Kasumi-1 (cell line): ENCODE measurements around the gene KIF11.
A peak's percentile ranks its signal among the peaks of the same experiment; 100 is the strongest.
"Not testable (repeated sequence)": the region's sequence is repeated elsewhere in the genome, so short reads cannot be mapped to it uniquely, and the experiment has no call there.

Source experiments
- DNase-seq, 2 experiments: peaks; one replicate each; lab custom pipeline; 2025; lab: John Stamatoyannopoulos, UW

The KIF11 gene

GRCh38 chr10:92592761-92593618, at the start of gene KIF11:
Gene KIF11, plus strand, starts transcription at chr10:92593130. Its CDS starts 246 bp downstream, at chr10:92593376.
- peak; percentile 99 to 100 for DNase-seq

- DNase-seq, result peak; percentile 95 to 98
Observed at GRCh38 chr10:92544296-92544695, 48.6 kb upstream of the KIF11 start.

GRCh38 chr10:92545556-92545955, 47.4 kb upstream of the KIF11 start:
- DNase-seq, result no peak

DNA sequence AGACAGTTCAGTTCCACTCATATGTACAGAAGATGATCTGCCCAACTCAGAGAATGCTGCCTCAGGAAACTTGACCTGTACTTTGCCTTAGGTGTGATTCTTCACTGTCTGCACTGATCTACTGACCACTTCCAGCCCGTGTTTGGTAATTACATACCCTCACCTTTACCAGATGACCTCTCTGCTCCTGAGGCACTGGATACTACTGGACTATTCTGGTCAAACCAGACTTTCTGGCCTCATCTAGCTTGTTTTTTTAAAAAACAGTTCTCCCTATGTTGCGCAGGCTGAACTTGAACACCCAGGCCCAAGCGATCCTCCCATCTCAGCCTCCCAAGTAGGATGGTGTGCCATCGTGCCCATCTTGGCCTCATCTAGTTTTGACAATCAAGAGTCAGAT, 45.3 kb upstream of the KIF11 start:
- DNase-seq, result no peak

DNA sequence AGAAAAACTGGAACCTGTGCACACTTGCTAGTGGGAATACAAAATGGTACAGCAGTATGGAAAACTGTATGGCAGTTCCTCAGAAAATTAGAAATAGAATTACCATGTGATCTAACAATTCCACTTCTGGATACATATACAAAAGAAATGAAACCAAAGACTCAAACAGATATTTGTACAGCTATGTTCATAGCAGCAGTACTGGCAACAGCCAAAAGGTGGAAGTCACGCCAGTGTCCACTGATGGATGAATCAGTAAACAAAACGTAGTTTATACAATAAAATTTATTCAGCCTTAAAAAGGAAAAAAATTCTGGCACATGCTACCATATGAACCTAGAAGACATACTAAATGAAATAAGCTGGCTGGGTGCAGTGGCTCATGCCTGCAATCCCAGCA, 42.0 kb upstream of the KIF11 start:
- no peak for DNase-seq

- DNase-seq, result peak in 1 of 2 experiments; percentile 38
Observed at GRCh38 chr10:92552310-92552709, 40.6 kb upstream of the KIF11 start.

DNA sequence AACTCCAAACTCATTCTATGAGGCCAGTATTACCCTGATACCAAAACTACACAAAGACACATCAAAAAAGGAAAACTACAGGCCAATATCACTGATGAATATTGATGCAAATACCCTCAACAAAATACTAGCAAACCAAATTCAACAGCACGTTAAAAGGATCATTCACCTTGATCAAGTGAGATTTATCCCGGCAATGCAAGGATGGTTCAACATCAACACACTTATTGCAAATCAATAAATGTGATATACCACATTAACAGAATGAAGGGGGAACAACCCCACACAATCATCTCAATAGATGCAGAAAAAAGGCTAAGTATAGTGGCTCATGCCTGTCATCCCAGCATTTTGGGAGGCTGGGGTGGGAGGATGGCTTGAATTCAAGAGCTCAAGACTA, 39.0 kb upstream of the KIF11 start:
- no peak for DNase-seq

DNA sequence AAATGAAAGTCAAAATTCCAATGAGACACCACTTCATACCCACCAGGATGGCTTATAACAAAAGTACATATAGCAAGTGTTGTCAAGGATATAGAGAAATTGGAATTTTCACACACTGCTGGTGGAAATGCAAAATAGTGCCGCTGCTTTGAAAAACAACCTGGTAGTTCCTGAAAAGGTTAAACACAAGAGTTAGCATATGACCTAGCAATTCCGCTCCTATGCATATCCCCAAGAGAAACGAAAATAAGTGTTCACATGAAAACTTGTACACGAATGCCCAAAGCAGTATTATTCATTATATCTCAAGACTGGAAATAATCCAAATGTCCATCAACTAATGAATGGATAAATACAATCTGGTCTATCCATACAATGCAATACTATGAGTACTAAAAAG, 33.9 kb upstream of the KIF11 start:
- DNase-seq, result no peak

GRCh38 chr10:92562424-92562823, 30.5 kb upstream of the KIF11 start:
- no peak for DNase-seq

- no peak for DNase-seq
Observed at GRCh38 chr10:92567952-92568600, 24.9 kb upstream of the KIF11 start.

- no peak for DNase-seq
Observed at GRCh38 chr10:92569071-92569470, 23.9 kb upstream of the KIF11 start.

DNA sequence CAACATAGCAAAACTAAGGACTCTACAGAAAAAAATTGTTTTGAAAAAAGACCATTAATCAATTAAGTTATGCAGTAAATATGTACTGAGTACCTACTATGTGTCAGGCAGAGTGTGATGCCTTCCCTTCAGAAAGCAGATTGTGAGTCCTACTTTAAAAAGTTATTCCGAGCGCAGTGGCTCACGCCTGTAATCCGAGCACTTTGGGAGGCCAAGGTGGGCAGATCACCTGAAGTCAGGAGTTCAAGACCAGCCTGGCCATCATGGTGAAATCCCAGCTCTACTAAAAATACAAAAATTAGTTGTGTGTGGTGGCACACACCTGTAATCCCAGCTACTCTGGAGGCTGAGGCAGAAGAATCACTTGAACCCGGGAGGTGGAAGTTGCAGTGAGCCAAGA, 23.3 kb upstream of the KIF11 start:
- not testable (repeated sequence) for DNase-seq

DNA sequence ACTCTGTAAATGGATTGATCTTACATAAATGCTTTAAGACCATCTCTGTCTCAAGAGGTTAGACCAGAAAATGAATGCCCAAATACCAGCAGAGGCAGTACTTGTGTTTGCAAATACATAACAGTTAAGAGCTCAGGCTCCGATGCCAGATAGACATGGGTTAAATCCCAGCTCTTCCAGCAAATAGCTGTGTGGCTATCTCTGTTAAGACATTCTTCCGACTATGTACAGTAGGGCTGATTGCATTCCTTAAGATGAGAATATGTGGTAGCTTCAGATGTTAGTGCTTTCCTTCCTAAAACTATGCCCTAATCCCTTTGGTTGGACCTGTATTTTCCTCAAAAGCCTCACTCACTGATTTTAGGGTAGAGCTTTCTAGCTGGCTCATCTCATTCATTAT, 21.3 kb upstream of the KIF11 start:
- DNase-seq, result no peak

DNA sequence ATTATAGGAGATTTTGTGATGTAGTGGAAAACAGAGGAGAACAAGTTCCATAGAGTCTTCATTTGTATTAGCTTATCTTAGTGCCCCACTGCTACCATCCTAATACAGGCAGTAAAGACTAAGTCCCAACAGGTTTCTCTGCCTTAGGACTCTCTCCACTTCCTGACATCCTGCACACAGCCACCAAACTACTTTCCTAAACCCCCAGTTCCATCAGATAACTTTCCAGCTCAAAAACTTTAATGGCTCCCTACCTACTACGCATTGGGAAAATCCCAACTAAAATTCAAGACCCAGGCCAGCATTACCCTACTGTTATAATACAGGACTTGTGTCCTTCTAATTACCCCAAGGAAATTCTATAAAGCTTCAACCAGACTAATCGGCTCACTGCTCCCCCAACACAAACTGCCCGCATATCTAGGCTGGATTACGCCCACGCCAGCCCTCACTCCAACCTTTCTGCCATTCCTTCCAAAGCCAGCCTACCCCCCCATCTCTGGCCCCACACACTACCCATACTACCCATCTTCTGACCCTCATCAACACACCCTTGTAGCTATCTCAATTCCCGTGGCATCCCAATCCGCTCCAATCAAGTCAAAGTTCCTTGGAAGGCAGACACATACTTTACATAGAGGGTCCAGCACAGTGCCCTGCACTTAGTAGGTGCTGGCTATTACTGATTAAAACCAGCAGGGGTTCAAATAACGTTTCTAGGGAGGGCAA, 20.4 kb upstream of the KIF11 start:
- no peak for DNase-seq

DNA sequence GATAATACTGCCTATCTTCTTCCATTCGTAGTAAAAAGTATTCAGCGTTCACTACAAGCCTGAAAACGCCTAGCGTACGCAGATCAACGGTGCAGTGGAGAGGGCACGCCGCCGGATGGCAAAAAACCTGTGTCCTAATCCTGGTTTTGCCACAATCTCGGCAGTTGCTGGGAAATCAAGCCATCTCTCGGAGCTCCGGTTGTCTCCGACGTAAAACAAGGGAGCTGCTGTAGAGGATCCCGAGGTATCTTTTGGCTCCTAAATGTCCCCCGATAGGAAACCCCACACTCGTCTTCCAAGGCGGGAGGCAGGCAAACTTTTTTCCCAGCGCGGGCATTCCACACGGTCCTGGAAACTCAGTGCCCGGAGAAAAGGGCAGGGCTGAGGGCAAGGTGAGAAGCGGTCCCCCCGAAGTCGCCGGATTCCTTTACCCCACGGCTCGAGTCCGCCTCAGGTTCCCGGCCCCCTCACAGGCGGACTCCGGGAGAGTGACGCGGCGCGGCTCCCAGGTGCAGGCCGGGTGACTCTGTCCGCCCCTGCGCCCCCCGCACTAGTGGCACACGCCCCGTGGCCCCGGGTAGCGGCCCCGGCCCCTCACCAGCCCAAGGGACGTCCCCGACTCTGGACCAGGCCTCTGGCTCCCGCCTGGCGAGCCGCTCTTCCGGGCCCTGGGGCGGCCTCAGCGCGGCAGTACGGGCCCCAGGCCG, 19.7 kb upstream of the KIF11 start:
- DNase-seq, result peak; percentile 36 to 70

DNA sequence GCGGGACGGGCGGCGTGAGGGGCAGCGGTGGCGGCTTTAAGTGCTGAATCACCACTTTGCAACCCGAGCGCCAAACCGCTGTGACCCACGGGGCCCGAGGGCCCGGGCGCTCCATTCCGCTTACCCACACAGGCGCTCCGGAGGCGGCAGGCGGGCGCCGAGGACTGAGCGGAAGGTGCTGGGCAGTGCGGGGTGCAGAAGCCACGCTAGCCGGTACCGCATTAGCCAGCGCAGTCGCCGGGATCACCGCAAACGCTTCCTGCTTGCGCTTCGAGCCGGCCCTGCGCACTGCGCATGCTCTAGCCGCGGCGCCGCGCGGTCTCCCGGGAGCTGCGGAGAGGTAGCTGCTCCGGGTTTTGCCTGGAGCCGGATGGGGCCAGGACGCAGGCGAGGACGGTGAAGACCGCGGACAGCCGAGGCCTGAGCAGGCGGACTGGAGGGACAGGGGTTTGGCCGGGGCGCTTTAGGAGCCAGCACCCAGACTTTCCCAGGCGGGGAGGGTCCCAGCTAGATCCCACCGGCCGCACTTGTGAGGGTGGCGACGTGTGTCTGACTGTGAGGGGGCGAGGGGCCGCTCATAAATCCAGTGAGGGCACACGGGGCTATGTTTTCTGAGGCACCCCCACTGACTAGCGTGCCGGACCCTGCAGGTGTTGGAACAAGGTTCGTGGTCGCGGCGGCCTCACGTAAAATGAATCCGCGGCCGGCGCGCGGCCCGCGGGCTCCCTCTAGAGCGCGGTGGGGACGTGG, 19.0 kb upstream of the KIF11 start, which contains the start of gene IDE:
Gene IDE (minus strand): TSS at position 296 of the 750 bp plus-strand sequence. CDS start 74 bp downstream, at position 222.
- DNase-seq, result peak; percentile 73 to 79

DNA sequence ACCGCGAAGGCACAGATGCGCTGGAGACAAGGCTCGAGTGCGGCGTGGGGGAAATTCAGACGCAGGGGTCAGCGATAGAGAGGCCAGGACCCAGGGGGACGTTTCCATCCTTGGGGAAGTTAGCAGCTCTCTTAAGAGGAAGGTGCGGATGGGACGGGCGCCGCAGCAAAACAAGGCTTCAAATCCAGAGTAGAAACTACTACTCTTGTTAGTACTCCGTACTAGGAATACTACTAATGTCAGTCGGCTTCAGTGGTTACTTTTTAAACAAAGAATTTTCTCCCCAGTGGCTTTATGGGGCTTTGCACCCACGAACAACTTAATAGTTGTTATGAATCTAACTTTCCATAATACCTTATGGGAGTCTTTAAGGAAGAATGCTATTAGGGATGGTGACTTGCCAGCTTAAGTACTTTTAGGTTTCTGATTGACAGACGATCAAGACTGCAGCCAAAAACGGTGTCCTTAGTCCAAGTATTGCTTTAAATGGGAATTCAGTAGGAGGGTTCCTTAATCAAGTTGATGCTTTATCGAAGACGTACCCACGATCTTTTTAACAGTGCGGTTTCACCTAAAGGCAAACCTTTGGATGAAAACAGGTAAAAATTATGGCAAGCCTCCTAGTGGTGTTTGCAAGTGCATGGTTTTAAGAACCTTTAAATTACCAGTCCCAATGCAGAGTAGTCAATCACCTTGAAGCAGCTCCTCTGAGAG, 18.2 kb upstream of the KIF11 start:
- peak; percentile 91 to 95 for DNase-seq

GRCh38 chr10:92575961-92576360, 17.0 kb upstream of the KIF11 start:
- peak; percentile 81 to 83 for DNase-seq

GRCh38 chr10:92582347-92582746, 10.6 kb upstream of the KIF11 start:
- DNase-seq, result not testable (repeated sequence)
